Measurements from ENCODE around the gene GLB1L2.
A peak's percentile ranks its signal among the peaks of the same experiment; 100 is the strongest.
"Not testable (repeated sequence)": the region's sequence is repeated elsewhere in the genome, so short reads cannot be mapped to it uniquely, and the experiment has no call there.

GLB1L2 gene

GRCh38 chr11:134330611-134331353 is 1.0 kb upstream of the GLB1L2 start:
- peak in 1 of 6 experiments; percentile 39 for DNase-seq

GRCh38 chr11:134332189-134332631 is 422 bp downstream of the GLB1L2 start:
- DNase-seq: peak in 2 of 6 experiments; percentile 51 to 65

- no peak for DNase-seq
Observed at GRCh38 chr11:134332782-134333181, 994 bp downstream of the GLB1L2 start.

GRCh38 chr11:134333312-134333711 is 1.5 kb downstream of the GLB1L2 start:
- DNase-seq: no peak

- DNase-seq: no peak
Observed at GRCh38 chr11:134333946-134334345, 2.2 kb downstream of the GLB1L2 start.

- no peak for DNase-seq
Observed at GRCh38 chr11:134334796-134335571, 3.2 kb downstream of the GLB1L2 start.

- DNase-seq: no peak
Observed at GRCh38 chr11:134337051-134337450, 5.3 kb downstream of the GLB1L2 start.

- DNase-seq: no peak
Observed at GRCh38 chr11:134338068-134338467, 6.3 kb downstream of the GLB1L2 start.

- DNase-seq: no peak
Observed at GRCh38 chr11:134338654-134339053, 6.9 kb downstream of the GLB1L2 start.

GRCh38 chr11:134339756-134340155 is 8.0 kb downstream of the GLB1L2 start:
- no peak for DNase-seq

- DNase-seq: no peak
Observed at GRCh38 chr11:134340354-134340964, 8.7 kb downstream of the GLB1L2 start.

GRCh38 chr11:134341805-134342571 is 10.2 kb downstream of the GLB1L2 start:
- DNase-seq: no peak

- DNase-seq: no peak
Observed at GRCh38 chr11:134342572-134343340, 11.0 kb downstream of the GLB1L2 start.

- no peak for DNase-seq
Observed at GRCh38 chr11:134343646-134344045, 11.9 kb downstream of the GLB1L2 start.

GRCh38 chr11:134344497-134345236 is 12.9 kb downstream of the GLB1L2 start:
- DNase-seq: not testable (repeated sequence)

GRCh38 chr11:134345237-134345550 is 13.4 kb downstream of the GLB1L2 start:
- DNase-seq: no peak

GRCh38 chr11:134346101-134346975 is 14.6 kb downstream of the GLB1L2 start:
- DNase-seq: no peak

GRCh38 chr11:134346976-134347350 is 15.2 kb downstream of the GLB1L2 start:
- DNase-seq: no peak

GRCh38 chr11:134347441-134347840 is 15.7 kb downstream of the GLB1L2 start:
- DNase-seq: no peak

GRCh38 chr11:134349109-134349801 is 17.5 kb downstream of the GLB1L2 start:
- DNase-seq: no peak
